SK-N-SH treated with all-trans-retinoic acid at 6 μM for 48 hours (cell line): Measurements from ENCODE around the gene ELAPOR1.

Experiments
- ATAC-seq: fragments of 200-7000 bp; cut with Tn5 transposase; 3 replicates; pipeline ENCODE4 v1.9.1; 2020; ENCODE audit warnings: mild to moderate bottlenecking, moderate library complexity
- ARNTL ChIP-seq: fragments of 450-650 bp; formaldehyde crosslinking; IDR thresholded peaks from 2 replicates; pipeline ENCODE4 v1.5.0; 2020; ENCODE audit warnings: low read depth, mild to moderate bottlenecking, moderate library complexity, borderline replicate concordance
- BACH2 ChIP-seq: fragments of 250-450 bp; sonication (Bioruptor Pico); IDR thresholded peaks from 2 replicates; pipeline ENCODE4 v1.9.0; 2021; ENCODE audit warnings: mild to moderate bottlenecking, borderline replicate concordance
- CSDC2 ChIP-seq: fragments of 250-450 bp; sonication (Bioruptor Pico); IDR thresholded peaks from 2 replicates; pipeline ENCODE4 v1.5.0; 2020; ENCODE audit warnings: mild to moderate bottlenecking, moderate library complexity
- CSRNP3 ChIP-seq: fragments of 250-450 bp; sonication (Bioruptor Pico); IDR thresholded peaks from 2 replicates; pipeline ENCODE4 v1.5.1; 2021; ENCODE audit warnings: mild to moderate bottlenecking, moderate library complexity
- ESRRG ChIP-seq: fragments of 250-450 bp; sonication (Bioruptor Pico); IDR thresholded peaks from 2 replicates; pipeline ENCODE4 v1.6.1; 2021; ENCODE audit warnings: mild to moderate bottlenecking
- GLIS3 ChIP-seq: fragments of 250-450 bp; sonication (Bioruptor Pico); IDR thresholded peaks from 2 replicates; pipeline ENCODE4 v1.5.0; 2020; ENCODE audit warnings: mild to moderate bottlenecking, moderate library complexity
- ISL1 ChIP-seq: fragments of 250-450 bp; sonication (Bioruptor Pico); IDR thresholded peaks from 2 replicates; pipeline ENCODE4 v2.1.2; 2022; ENCODE audit warnings: mild to moderate bottlenecking, moderate library complexity
- OSR1 ChIP-seq: fragments of 250-450 bp; sonication (Bioruptor Pico); IDR thresholded peaks from 2 replicates; pipeline ENCODE4 v1.8.0; 2022; ENCODE audit warnings: moderate library complexity, mild to moderate bottlenecking, inconsistent platforms
- PATZ1 ChIP-seq: fragments of 250-450 bp; sonication (Bioruptor Pico); IDR thresholded peaks from 2 replicates; pipeline ENCODE4 v1.8.0; 2020; ENCODE audit warnings: mild to moderate bottlenecking, moderate library complexity, borderline replicate concordance
- POU6F1 ChIP-seq: fragments of 250-450 bp; sonication (Bioruptor Pico); IDR thresholded peaks from 2 replicates; pipeline ENCODE4 v1.8.0; 2021; ENCODE audit warnings: low read depth, mild to moderate bottlenecking, moderate library complexity, borderline replicate concordance
- PPARA ChIP-seq: fragments of 250-450 bp; sonication (Bioruptor Pico); IDR thresholded peaks from 2 replicates; pipeline ENCODE4 v1.5.0; 2020; ENCODE audit warnings: mild to moderate bottlenecking, borderline replicate concordance
- RARB ChIP-seq: fragments of 250-450 bp; sonication (Bioruptor Pico); IDR thresholded peaks from 2 replicates; pipeline ENCODE4 v1.8.0; 2021; ENCODE audit warnings: mild to moderate bottlenecking, moderate library complexity
- SNAI2 ChIP-seq: fragments of 250-450 bp; sonication (Bioruptor Pico); IDR thresholded peaks from 2 replicates; pipeline ENCODE4 v1.5.0; 2020; ENCODE audit warnings: mild to moderate bottlenecking, moderate library complexity
- TCF4 ChIP-seq: fragments of 250-450 bp; sonication (Bioruptor Pico); IDR thresholded peaks from 2 replicates; pipeline ENCODE4 v1.8.0; 2021; ENCODE audit warnings: mild to moderate bottlenecking, moderate library complexity, borderline replicate concordance
- TOX ChIP-seq: fragments of 250-450 bp; sonication (Bioruptor Pico); IDR thresholded peaks from 2 replicates; pipeline ENCODE4 v1.8.0; 2021; ENCODE audit warnings: mild to moderate bottlenecking, moderate library complexity, borderline replicate concordance
- TSHZ2 ChIP-seq: fragments of 250-450 bp; sonication (Bioruptor Pico); IDR thresholded peaks from 2 replicates; pipeline ENCODE4 v1.5.0; 2020; ENCODE audit warnings: mild to moderate bottlenecking, moderate library complexity
- ZC3H10 ChIP-seq: fragments of 250-450 bp; sonication (Bioruptor Pico); IDR thresholded peaks from 2 replicates; pipeline ENCODE4 v1.5.1; 2021; ENCODE audit warnings: mild to moderate bottlenecking, moderate library complexity
- ZFP3 ChIP-seq: fragments of 250-450 bp; sonication (Bioruptor Pico); IDR thresholded peaks from 2 replicates; pipeline ENCODE4 v1.5.0; 2020; ENCODE audit warnings: mild to moderate bottlenecking, moderate library complexity
- ZNF565 ChIP-seq: fragments of 450-650 bp; formaldehyde crosslinking; conservative IDR thresholded peaks from 2 replicates; pipeline ENCODE4 v1.5.0; 2020; ENCODE audit warnings: low read depth, mild to moderate bottlenecking, moderate library complexity
- ZNF70 ChIP-seq: fragments of 450-650 bp; formaldehyde crosslinking; IDR thresholded peaks from 2 replicates; pipeline ENCODE4 v1.5.0; 2020; ENCODE audit warnings: mild to moderate bottlenecking, moderate library complexity

Gene ELAPOR1

GRCh38 chr1:109099938-109100773 lies 13.8 kb upstream of the ELAPOR1 start (continued):
- TF ChIP-seq CSRNP3, result peak; percentile 84
- peak; percentile 72; the same call in 1 of the 2 replicates for TF ChIP-seq ESRRG
- no peak for TF ChIP-seq BACH2
- TF ChIP-seq ZNF70, result 0 out of 2 replicates have a peak, but pooled peaks have one; percentile 25
- TF ChIP-seq PPARA (CRISPR knock-in tag), result no peak
- TF ChIP-seq OSR1, result no peak
- TF ChIP-seq GLIS3 (CRISPR knock-in tag), result peak; percentile 82; the same call in 1 of the 2 replicates
- TF ChIP-seq, all 23 proteins: peak for 13

GRCh38 chr1:109104364-109105151 lies 9.4 kb upstream of the ELAPOR1 start:
- TF ChIP-seq RARB, result no peak
- TF ChIP-seq ZC3H10 (CRISPR knock-in tag), result no peak
- no peak for TF ChIP-seq CSDC2 (CRISPR knock-in tag)
- TF ChIP-seq ARNTL (CRISPR knock-in tag), result no peak
- no peak for TF ChIP-seq TOX (CRISPR knock-in tag)
- no peak for TF ChIP-seq ISL1 (CRISPR knock-in tag)
- no peak for TF ChIP-seq TSHZ2 (CRISPR knock-in tag)
- no peak for TF ChIP-seq ZNF70
- no peak for TF ChIP-seq ZFP3 (CRISPR knock-in tag)
- TF ChIP-seq ZNF565, result no peak
- no peak for TF ChIP-seq PPARA (CRISPR knock-in tag)
- no peak for TF ChIP-seq ESRRG
- TF ChIP-seq GLIS3 (CRISPR knock-in tag), result no peak
- TF ChIP-seq SNAI2, result no peak
- TF ChIP-seq PATZ1, result no peak
- TF ChIP-seq CSRNP3, result no peak
- TF ChIP-seq TCF4, result no peak
- TF ChIP-seq, all 23 proteins: peak for 0
- ATAC-seq, result no peak

GRCh38 chr1:109105881-109106280 lies 8.0 kb upstream of the ELAPOR1 start:
- TF ChIP-seq POU6F1, result no peak
- TF ChIP-seq, all 23 proteins: peak for 0
- ATAC-seq, result no peak
